Body of pancreas (tissue), 4 donors: ENCODE data around the gene ZNF687. TPM values are rescaled to one million over a fixed set of nuclear protein-coding genes. Genes with fewer than 3 reads are reported as not detected.

Experiments used
- ATAC-seq: fragments of 150-250 bp; one replicate; pipeline ENCODE4 v1.9.1; 2016
- DNase-seq, 4 donors: peaks; one replicate each; pipeline ENCODE4 v3.0.0-alpha.2; 2019
- H3K27ac ChIP-seq, 4 donors: fragments of 200-600 bp; sonication (generic); 1 replicate in 3 of 4; 2 replicates in 1 of 4; pipeline versions ENCODE4 v1.5.1 to v1.6.1; 2016 to 2019; ENCODE audit warnings: mild to moderate bottlenecking in 1 of 4, mixed read lengths in 1 of 4, moderate library complexity in 1 of 4
- H3K27me3 ChIP-seq, 2 donors: fragments of 200-600 bp; sonication (generic); one replicate each; pipeline ENCODE4 v1.6.0; 2016; ENCODE audit warnings: mild to moderate bottlenecking in 1 of 2
- H3K36me3 ChIP-seq, 2 donors: fragments of 200-600 bp; sonication (generic); replicated peaks in 1 of 2; 2 replicates each; pipeline ENCODE4 v1.5.1; 2016; ENCODE audit warnings: low read depth in 2 of 2; ENCODE audit not compliant: insufficient read depth in 1 of 2
- H3K4me1 ChIP-seq: fragments of 200-600 bp; sonication (generic); one replicate; pipeline ENCODE4 v1.6.0; 2016
- H3K4me3 ChIP-seq, 2 donors: fragments of 200-600 bp; sonication (generic); 1 replicate in 1 of 2; 2 replicates in 1 of 2; pipeline ENCODE4 v1.5.1; 2016 to 2019
- H3K9me3 ChIP-seq, 3 donors: fragments of 200-600 bp; sonication (generic); 1 replicate in 2 of 3; 2 replicates in 1 of 3; pipeline ENCODE4 v1.5.1; 2016
- POLR2A ChIP-seq, 3 donors: fragments of 450-650 bp; IDR thresholded peaks; one replicate each; pipeline ENCODE4 v1.6.1; 2016; ENCODE audit warnings: antibody characterized with exemption in 3 of 3, mild to moderate bottlenecking in 2 of 3
- WGBS, 2 donors: methylation state at CpG; one replicate each; pipeline ENCODE4 v1.1.5; 2017; 5-methylcytosine and 5-hydroxymethylcytosine counted together
- intact Hi-C: fragments of 100-400 bp; cut with DNase I; formaldehyde crosslinking; loops from one replicate; pipeline ENCODE4 v1.15.1; 2023
- total RNA-seq, 2 donors: library from RNA; depleted of rRNA; stranded (reverse); fragments of >200 nt; gene quantifications; one replicate each; pipeline ENCODE4 v1.1.0, GENCODE V29; 2016
- TF ChIP-seq, protein P1 (sequence below), 7 experiments: fragments of 450-650 bp in 4 of 7; fragments of 200-600 bp in 3 of 7; sonication (generic) in 3 of 7; IDR thresholded peaks; one replicate each; pipeline ENCODE4 v1.5.1; 2016 to 2019; ENCODE audit warnings: antibody characterized with exemption in 7 of 7

The ZNF687 gene
- total RNA-seq, 2 donors from 2014 or later: 15.0 to 24.4 TPM

GRCh38 chr1:151325646-151326429 is 43.7 kb downstream of the ZNF687 start:
- Histone ChIP-seq H3K27me3 (no peaks in the 10 kb centered on the region), H3K4me3 (peak overlapping the region in 1 of 2 donors; percentile 66), H3K4me1 (peaks cover 32% of the 10 kb centered on the region), H3K9me3 (no peaks in the 10 kb centered on the region), H3K36me3 (no peaks in the 10 kb centered on the region), H3K27ac (no peak overlapping the region)
- TF ChIP-seq, protein P1, sequence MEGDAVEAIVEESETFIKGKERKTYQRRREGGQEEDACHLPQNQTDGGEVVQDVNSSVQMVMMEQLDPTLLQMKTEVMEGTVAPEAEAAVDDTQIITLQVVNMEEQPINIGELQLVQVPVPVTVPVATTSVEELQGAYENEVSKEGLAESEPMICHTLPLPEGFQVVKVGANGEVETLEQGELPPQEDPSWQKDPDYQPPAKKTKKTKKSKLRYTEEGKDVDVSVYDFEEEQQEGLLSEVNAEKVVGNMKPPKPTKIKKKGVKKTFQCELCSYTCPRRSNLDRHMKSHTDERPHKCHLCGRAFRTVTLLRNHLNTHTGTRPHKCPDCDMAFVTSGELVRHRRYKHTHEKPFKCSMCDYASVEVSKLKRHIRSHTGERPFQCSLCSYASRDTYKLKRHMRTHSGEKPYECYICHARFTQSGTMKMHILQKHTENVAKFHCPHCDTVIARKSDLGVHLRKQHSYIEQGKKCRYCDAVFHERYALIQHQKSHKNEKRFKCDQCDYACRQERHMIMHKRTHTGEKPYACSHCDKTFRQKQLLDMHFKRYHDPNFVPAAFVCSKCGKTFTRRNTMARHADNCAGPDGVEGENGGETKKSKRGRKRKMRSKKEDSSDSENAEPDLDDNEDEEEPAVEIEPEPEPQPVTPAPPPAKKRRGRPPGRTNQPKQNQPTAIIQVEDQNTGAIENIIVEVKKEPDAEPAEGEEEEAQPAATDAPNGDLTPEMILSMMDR (IDR thresholded peaks at IDR 0.05): no peak
- no peak for TF ChIP-seq POLR2A (IDR thresholded peaks at IDR 0.05)
- WGBS, 2 donors: 21 to 26% methylated on average over 5 of the region's 5 CpGs
- DNase-seq: no peak
- ATAC-seq: no peak
- intact Hi-C loops: no loop called here

DNA sequence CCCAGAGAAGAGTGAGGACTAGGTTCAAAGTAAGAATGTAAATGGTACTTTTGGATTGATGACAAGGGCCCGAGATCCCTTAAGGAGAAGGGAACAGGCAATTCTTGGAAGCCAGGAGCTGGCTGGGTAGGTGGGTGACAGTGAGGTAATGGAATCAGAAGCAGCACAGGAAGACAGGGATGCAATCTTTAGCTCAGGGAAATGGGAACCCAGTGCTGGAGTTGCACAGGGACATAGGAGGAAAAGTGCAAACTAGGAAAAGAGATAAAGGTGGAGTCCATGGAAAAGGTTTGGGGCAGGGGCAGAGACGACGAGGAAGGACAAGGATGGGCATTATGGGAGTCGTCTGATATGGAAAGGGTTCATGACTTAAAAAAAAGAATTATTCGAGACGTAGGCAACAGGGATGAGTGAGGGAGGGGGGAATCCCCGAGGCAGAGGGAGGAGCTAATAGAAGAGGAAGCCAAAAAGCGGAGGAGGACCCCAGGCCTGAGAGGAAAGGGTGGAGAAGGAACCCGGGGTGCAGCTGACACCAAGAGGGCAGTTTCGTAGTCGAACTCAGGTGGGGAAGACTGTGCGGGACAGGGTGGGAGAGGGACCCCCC is 44.6 kb downstream of the ZNF687 start:
- DNase-seq (peak; percentile 32 to 55 (median 36)), ATAC-seq (no peak)
- 1% methylated on average over 12 of the region's 12 CpGs for WGBS, 2 donors
- TF ChIP-seq, protein P1 (IDR thresholded peaks at IDR 0.05): no peak
- no peak for TF ChIP-seq POLR2A (IDR thresholded peaks at IDR 0.05)
- Histone ChIP-seq H3K4me3 (peak overlapping the region; percentile 62 to 66), H3K27ac (peak overlapping the region; percentile 59 to 98 (median 85)), H3K27me3 (no peaks in the 10 kb centered on the region), H3K4me1 (peaks cover 32% of the 10 kb centered on the region), H3K9me3 (no peaks in the 10 kb centered on the region), H3K36me3 (no peaks in the 10 kb centered on the region)
- intact Hi-C loops: no loop called here

DNA sequence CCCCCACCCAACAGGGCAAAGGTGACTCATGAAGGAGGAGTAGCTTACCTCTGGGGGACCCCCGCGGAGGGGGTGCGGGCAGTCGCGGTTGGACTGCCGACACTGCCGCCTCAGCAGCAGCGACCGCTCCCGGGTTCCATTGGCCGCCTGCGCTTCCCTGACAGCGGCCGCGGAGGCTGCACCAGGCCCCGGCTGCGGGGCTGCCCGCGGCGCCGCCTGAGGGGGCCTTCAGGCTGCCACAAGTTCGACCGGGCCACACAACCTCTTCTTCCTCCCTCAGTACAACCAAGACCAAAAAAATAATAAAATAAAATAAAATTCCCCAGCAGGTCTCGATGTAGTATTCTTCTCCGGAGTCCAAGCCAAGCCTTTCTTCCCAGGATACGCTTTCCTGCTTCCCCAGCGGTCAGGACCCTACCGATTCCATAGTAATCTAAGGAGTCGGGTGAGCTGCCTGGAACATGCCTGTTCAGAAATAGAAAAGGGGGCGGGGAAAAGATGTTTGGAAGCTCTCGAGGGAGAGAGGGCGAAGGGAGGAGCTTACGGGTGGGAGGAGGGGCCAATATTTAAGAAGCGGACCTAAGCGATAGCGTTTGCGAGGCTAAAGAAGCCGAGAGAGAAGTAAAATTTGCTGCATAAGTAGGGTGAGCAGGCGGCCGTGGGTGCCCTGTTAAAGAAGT is 45.3 kb downstream of the ZNF687 start, which contains the start of gene PI4KB:
TSS of gene PI4KB (minus strand) at position 194 of the 680 bp plus-strand sequence. CDS start 10,935 bp downstream, outside the sequence.
- peak within 1 kb of the TSS; percentile 62 to 66 for H3K4me3 ChIP-seq
- no peaks in the 10 kb centered on the region for H3K9me3 ChIP-seq
- DNase-seq (peak; percentile 93 to 98 (median 94)), ATAC-seq (peak; percentile 99)
- H3K27ac ChIP-seq: peak within 1 kb of the TSS; percentile 63 to 98 (median 85)
- TF ChIP-seq, protein P1 (IDR thresholded peaks at IDR 0.05): peak in 1 of 7 experiments; percentile 7
- peak in 2 of 3 donors; percentile 74 to 77 for TF ChIP-seq POLR2A (IDR thresholded peaks at IDR 0.05)
- WGBS, 2 donors: 0% methylated on average over 26 to 40 of the region's 40 CpGs
- H3K4me1 ChIP-seq: peaks cover 32% of the 10 kb centered on the region
- intact Hi-C loops: no loop called here
- H3K27me3 ChIP-seq: no peaks in the 10 kb centered on the region
- no peaks in the 10 kb centered on the region for H3K36me3 ChIP-seq

DNA sequence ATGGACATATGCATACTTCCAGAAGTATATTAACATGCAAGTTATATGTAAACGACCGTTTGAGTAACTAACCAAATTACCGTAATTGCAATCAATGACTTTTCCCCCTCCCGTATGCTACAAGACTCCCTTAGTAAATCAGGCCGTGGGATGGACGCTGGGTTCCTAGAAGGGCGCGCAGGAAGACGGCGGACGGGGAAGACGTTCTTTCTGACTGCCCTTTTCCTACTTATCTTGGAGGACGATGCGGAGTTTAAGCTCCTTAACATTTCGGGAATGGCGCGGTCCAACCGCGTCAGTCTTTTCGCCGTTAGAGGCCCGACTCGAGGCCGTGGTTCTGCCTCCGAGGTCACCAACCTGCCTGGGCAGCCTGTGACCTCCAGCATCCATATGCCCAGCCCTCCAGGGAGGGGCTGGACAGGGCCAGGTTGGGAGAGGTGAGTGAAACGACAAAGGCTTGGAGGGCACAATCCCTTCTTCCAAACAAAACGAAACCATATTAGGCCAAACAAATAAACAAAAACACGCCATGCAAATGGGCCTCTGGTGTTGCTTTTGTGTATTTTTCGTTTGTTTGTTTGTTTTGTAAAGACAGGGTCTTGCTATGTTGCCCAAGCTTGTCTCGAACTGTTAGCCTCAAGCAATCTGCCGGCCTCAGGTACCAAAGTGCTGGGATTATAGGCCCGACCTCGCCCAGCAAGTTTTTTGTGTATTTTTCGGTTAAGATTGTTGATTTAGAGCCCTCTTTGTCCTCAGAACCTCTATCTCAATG is 46.0 kb downstream of the ZNF687 start:
- peak; percentile 19 for ATAC-seq
- intact Hi-C loops: no loop called here
- 14 to 17% methylated on average over 32 to 34 of the region's 34 CpGs for WGBS, 2 donors
- Histone ChIP-seq H3K27ac (peak overlapping the region; percentile 63 to 98 (median 85)), H3K36me3 (no peaks in the 10 kb centered on the region), H3K27me3 (no peaks in the 10 kb centered on the region), H3K4me1 (peaks cover 32% of the 10 kb centered on the region), H3K4me3 (peak overlapping the region; percentile 25 to 32), H3K9me3 (no peaks in the 10 kb centered on the region)
- DNase-seq: peak; percentile 13 to 35 (median 30)
- TF ChIP-seq, protein P1 (IDR thresholded peaks at IDR 0.05): no peak
- no peak for TF ChIP-seq POLR2A (IDR thresholded peaks at IDR 0.05)
